Caco-2 (cell line): ENCODE data around the gene CEP250. TPM values are rescaled to one million over a fixed set of nuclear protein-coding genes. Genes with fewer than 3 reads are reported as not detected.
A peak's percentile ranks its signal among the peaks of the same experiment; 100 is the strongest.
"Not testable (repeated sequence)": the region's sequence is repeated elsewhere in the genome, so short reads cannot be mapped to it uniquely, and the experiment has no call there.

Source experiments
- BruUV-seq: library from RNA; stranded (reverse); fragments of 400-500 nt; replicated peaks from 2 replicates; lab custom pipeline; 2021; lab: Mats Ljungman, UMichigan
- CTCF ChIA-PET: fragments of 300-600 bp; sonication (Branson Sonifier 250); formaldehyde crosslinking; loops from one replicate; lab custom pipeline; 2022; ENCODE audit warnings: antibody characterized with exemption; lab: Charles Lee
- POLR2A ChIA-PET: fragments of 300-600 bp; sonication (Branson Sonifier 250); formaldehyde crosslinking; loops from one replicate; lab custom pipeline; 2022; ENCODE audit warnings: antibody characterized with exemption; lab: Charles Lee
- DNase-seq, 2 experiments: peaks; one replicate each; pipeline versions ENCODE4 v3.0.0 to v3.0.0-alpha.2; 2020 to 2022
- H3K27me3 ChIP-seq: replicated peaks from 2 replicates; pipeline ENCODE4 v1.6.0; 2011; ENCODE audit warnings: low read length; ENCODE audit not compliant: control insufficient read depth, insufficient read depth
- H3K36me3 ChIP-seq: 2 replicates; pipeline ENCODE4 v1.5.1; 2011; ENCODE audit warnings: low read length; ENCODE audit not compliant: control insufficient read depth, insufficient read depth
- H3K4me1 ChIP-seq: fragments of 250-450 bp; sonication (Bioruptor Pico); 2 replicates; pipeline ENCODE4 v1.5.1; 2020; ENCODE audit warnings: mild to moderate bottlenecking
- H3K4me3 ChIP-seq: 2 replicates; pipeline ENCODE4 v1.5.1; 2011; ENCODE audit warnings: low read depth, mild to moderate bottlenecking, control low read depth, low read length
- H3K9me3 ChIP-seq: fragments of 250-450 bp; sonication (Bioruptor Pico); 2 replicates; pipeline ENCODE4 v1.5.1; 2020; ENCODE audit warnings: mild to moderate bottlenecking, moderate library complexity
- H3K27ac Mint-ChIP-seq: one replicate; pipeline ENCODE4 v1.8.0; 2022; ENCODE audit warnings: mixed read lengths; ENCODE audit not compliant: unreplicated experiment
- H3K27me3 Mint-ChIP-seq: one replicate; pipeline ENCODE4 v1.8.0; 2022; ENCODE audit warnings: mixed read lengths; ENCODE audit not compliant: insufficient read depth, unreplicated experiment
- H3K36me3 Mint-ChIP-seq: one replicate; pipeline ENCODE4 v1.8.0; 2022; ENCODE audit warnings: mild to moderate bottlenecking, mixed read lengths; ENCODE audit not compliant: insufficient read depth, unreplicated experiment
- H3K4me1 Mint-ChIP-seq: one replicate; pipeline ENCODE4 v1.8.0; 2022; ENCODE audit warnings: low read depth, mixed read lengths; ENCODE audit not compliant: unreplicated experiment
- H3K4me3 Mint-ChIP-seq: one replicate; pipeline ENCODE4 v1.8.0; 2022; ENCODE audit warnings: mild to moderate bottlenecking, moderate library complexity, mixed read lengths; ENCODE audit not compliant: unreplicated experiment
- H3K9me3 Mint-ChIP-seq: one replicate; pipeline ENCODE4 v1.8.0; 2022; ENCODE audit warnings: mixed read lengths; ENCODE audit not compliant: unreplicated experiment
- CTCF ChIP-seq, 2 experiments: fragments of 200-600 bp in 1 of 2; IDR thresholded peaks; 1 replicate in 1 of 2; 2 replicates in 1 of 2; pipeline versions ENCODE4 v1.5.1 to v1.8.0; 2011 to 2022; ENCODE audit warnings: antibody characterized with exemption in 1 of 2, control low read depth in 1 of 2, inconsistent platforms in 1 of 2, low read depth in 1 of 2, low read length in 1 of 2, mild to moderate bottlenecking in 1 of 2, moderate library complexity in 1 of 2; ENCODE audit not compliant: insufficient read depth in 1 of 2, severe bottlenecking in 1 of 2, unreplicated experiment in 1 of 2
- intact Hi-C: fragments of 100-400 bp; cut with micrococcal nuclease; formaldehyde crosslinking; loops from one replicate; pipeline ENCODE4 v1.10.0; 2022; ENCODE audit not compliant: unreplicated experiment
- total RNA-seq: library from RNA; stranded (reverse); gene quantifications from 2 replicates; pipeline ENCODE4 v1.2.3, GENCODE V29; 2022

CEP250 gene
- total RNA-seq, 1 experiment from 2014 or later: 137 TPM

- Histone ChIP-seq H3K36me3 (peaks cover 16% of the 10 kb centered on the region), H3K27me3 (no peaks in the 10 kb centered on the region), H3K4me3 (no peak overlapping the region), H3K4me1 (no peaks in the 10 kb centered on the region), H3K9me3 (no peaks in the 10 kb centered on the region)
- Mint-ChIP-seq H3K9me3 (no peaks in the 10 kb centered on the region), H3K27ac (no peak overlapping the region), H3K4me1 (no peaks in the 10 kb centered on the region), H3K27me3 (no peaks in the 10 kb centered on the region), H3K36me3 (peaks cover 17% of the 10 kb centered on the region), H3K4me3 (no peak overlapping the region)
- ChIA-PET CTCF (interaction anchor here (2.3 kb wide), 1 partner anchor 11 kb away, joined by 8 read pairs; the partner anchor contains the start of gene ERGIC3), POLR2A (no interaction called here)
- intact Hi-C loops: no loop called here
- no peak for DNase-seq
- TF ChIP-seq CTCF (IDR thresholded peaks at IDR 0.05; ENCODE audit: insufficient read depth in 1 of 2, low read depth in 1 of 2, low read length in 1 of 2, severe bottlenecking in 1 of 2, unreplicated experiment in 1 of 2): no peak
- BruUV-seq: no TSS peak
Observed at GRCh38 chr20:35552914-35553313, 97.5 kb downstream of the CEP250 start.

GRCh38 chr20:35555461-35555860 lies 100.1 kb downstream of the CEP250 start:
- H3K36me3 Mint-ChIP-seq: peaks cover 20% of the 10 kb centered on the region
- H3K4me3 Mint-ChIP-seq, intact Hi-C loops, POLR2A ChIA-PET, H3K9me3 ChIP-seq, H3K27me3 Mint-ChIP-seq, H3K4me1 ChIP-seq, H3K27me3 ChIP-seq, CTCF ChIA-PET, H3K27ac Mint-ChIP-seq, H3K9me3 Mint-ChIP-seq, DNase-seq, H3K4me1 Mint-ChIP-seq, BruUV-seq, H3K4me3 ChIP-seq: not testable (repeated sequence)
- H3K36me3 ChIP-seq: peaks cover 12% of the 10 kb centered on the region

GRCh38 chr20:35555951-35556645 lies 100.7 kb downstream of the CEP250 start:
- BruUV-seq: no TSS peak
- H3K36me3 Mint-ChIP-seq: peaks cover 20% of the 10 kb centered on the region
- no peak overlapping the region for H3K4me3 Mint-ChIP-seq
- ChIA-PET CTCF (no interaction called here), POLR2A (no interaction called here)
- DNase-seq: peak in 1 of 2 experiments; percentile 37
- no peak for TF ChIP-seq CTCF (IDR thresholded peaks at IDR 0.05; ENCODE audit: insufficient read depth in 1 of 2, low read depth in 1 of 2, low read length in 1 of 2, severe bottlenecking in 1 of 2, unreplicated experiment in 1 of 2)
- peaks cover 12% of the 10 kb centered on the region for H3K36me3 ChIP-seq
- H3K4me1 Mint-ChIP-seq: peaks cover 4% of the 10 kb centered on the region
- intact Hi-C loops: no loop called here
- no peak overlapping the region for H3K27ac Mint-ChIP-seq
- no peak overlapping the region for H3K4me3 ChIP-seq
- no peaks in the 10 kb centered on the region for H3K9me3 Mint-ChIP-seq
- H3K27me3 Mint-ChIP-seq: no peaks in the 10 kb centered on the region
- H3K9me3 ChIP-seq: no peaks in the 10 kb centered on the region
- no peaks in the 10 kb centered on the region for H3K27me3 ChIP-seq
- no peaks in the 10 kb centered on the region for H3K4me1 ChIP-seq
